Adipose tissue (tissue), 3 donors: ENCODE results near the gene OSBPL8. TPM values are rescaled to one million over a fixed set of nuclear protein-coding genes. Genes with fewer than 3 reads are reported as not detected.

ENCODE experiments used
- H3K27ac ChIP-seq: one replicate; pipeline ENCODE4 v1.5.1; 2013; ENCODE audit warnings: low read depth, low read length
- WGBS, 3 donors: extraction: QIAGEN DNeasy Blood & Tissue Kit; methylation state at CpG; one replicate each; pipeline ENCODE4 v1.1.7; 2013; 5-methylcytosine and 5-hydroxymethylcytosine counted together
- polyA plus RNA-seq, 3 donors: library from polyadenylated mRNA; stranded (reverse); fragments of 200-250 nt; gene quantifications; one replicate each; pipeline ENCODE4 v1.2.3, GENCODE V29; 2013
- donor health status: healthy with polysubstance abuse.
- donor health status: Bipolar disorder and iron deficiency.
- donor health status: healthy.

The OSBPL8 gene
- polyA plus RNA-seq, 3 donors = 5.9 to 18.7 (median 17.7) TPM

- WGBS, 3 donors = 85 to 90% (median 88%) methylated on average over 6 of the region's 6 CpGs
- no peak overlapping the region for H3K27ac ChIP-seq
Observed at GRCh38 chr12:76303989-76304460, 255.5 kb downstream of the OSBPL8 start.

GRCh38 chr12:76303365-76303764 is 256.2 kb downstream of the OSBPL8 start:
- H3K27ac ChIP-seq = no peak overlapping the region
- WGBS, 3 donors = 77 to 92% (median 91%) methylated on average over 2 of the region's 2 CpGs

Other genes with a start within 250 kb of the OSBPL8 start
- gene BBS10, start 211.4 kb downstream of the OSBPL8 start, polyA plus RNA-seq = 1 to 10 TPM; 3.2 to 6.7 (median 5.6) TPM
- gene ZDHHC17, start 204.3 kb upstream of the OSBPL8 start, polyA plus RNA-seq = 10 to 100 TPM in 1 of 3 donors, 1 to 10 TPM in 2; 7.3 to 13.4 (median 8.4) TPM